H1 (cell line): ENCODE results near the gene SFXN4. TPM values are rescaled to one million over a fixed set of nuclear protein-coding genes. Genes with fewer than 3 reads are reported as not detected.

ENCODE experiments used
- CTCF ChIA-PET: fragments of 300-600 bp; sonication (Branson Sonifier 250); formaldehyde crosslinking; loops from one replicate; lab custom pipeline; 2021; ENCODE audit not compliant: partially characterized antibody; lab: Charles Lee
- POLR2A ChIA-PET: fragments of 300-600 bp; sonication (Branson Sonifier 250); formaldehyde crosslinking; loops from one replicate; lab custom pipeline; 2021; ENCODE audit warnings: inconsistent platforms; ENCODE audit not compliant: partially characterized antibody; lab: Charles Lee
- DNase-seq, 2 experiments: peaks; one replicate each; pipeline versions ENCODE4 v3.0.0 to v3.0.0-alpha.2; 2010 to 2022; ENCODE audit warnings: low spot score in 2 of 2, low read depth in 1 of 2, mixed read lengths in 1 of 2
- FAIRE-seq: peaks from 2 replicates; lab custom pipeline; 2011; peaks lifted over from hg19 to GRCh38; lab: Jason Lieb, UNC
- H2AFZ ChIP-seq: 2 replicates; pipeline ENCODE4 v1.8.1; 2012; ENCODE audit warnings: low read length, inconsistent platforms
- H2AK5ac ChIP-seq: 2 replicates; pipeline ENCODE4 v1.6.1; 2013; ENCODE audit warnings: low read depth, low read length
- H2BK120ac ChIP-seq: replicated peaks from 2 replicates; pipeline ENCODE3; 2013; ENCODE audit warnings: low read depth, low read length, inconsistent platforms
- H2BK12ac ChIP-seq: 2 replicates; pipeline ENCODE4 v1.6.1; 2013; ENCODE audit warnings: low read depth, low read length
- H2BK15ac ChIP-seq: 2 replicates; pipeline ENCODE4 v1.6.1; 2013; ENCODE audit warnings: low read length
- H2BK20ac ChIP-seq: 2 replicates; pipeline ENCODE4 v1.6.1; 2013; ENCODE audit warnings: low read length
- H2BK5ac ChIP-seq: 2 replicates; pipeline ENCODE4 v1.6.1; 2013; ENCODE audit warnings: low read depth, low read length
- H3K14ac ChIP-seq: 2 replicates; pipeline ENCODE4 v1.6.1; 2013; ENCODE audit warnings: inconsistent platforms; ENCODE audit not compliant: insufficient read length
- H3K18ac ChIP-seq: 2 replicates; pipeline ENCODE4 v1.6.1; 2013; ENCODE audit warnings: low read length; ENCODE audit errors: extremely low read depth
- H3K23ac ChIP-seq: 2 replicates; pipeline ENCODE4 v1.6.1; 2013; ENCODE audit warnings: inconsistent platforms; ENCODE audit not compliant: insufficient read length
- H3K23me2 ChIP-seq: 2 replicates; pipeline ENCODE4 v1.6.1; 2013; ENCODE audit warnings: low read depth, low read length
- H3K27ac ChIP-seq: 2 replicates; pipeline ENCODE4 v1.6.1; 2011; ENCODE audit warnings: low read depth, low read length, inconsistent platforms
- H3K27me3 ChIP-seq, 4 experiments: replicated peaks in 1 of 4; 1 replicate in 1 of 4; 2 replicates in 3 of 4; pipeline versions ENCODE4 v1.6.1 to v1.8.1; 2011 to 2013; ENCODE audit warnings: low read length in 3 of 4, mild to moderate bottlenecking in 3 of 4, inconsistent platforms in 2 of 4, mixed read lengths in 2 of 4, moderate library complexity in 1 of 4; ENCODE audit not compliant: control insufficient read depth in 3 of 4, insufficient read depth in 3 of 4; ENCODE audit errors: extremely low read depth in 1 of 4
- H3K36me3 ChIP-seq, 4 experiments: 2 replicates each; pipeline versions ENCODE4 v1.6.1 to v1.8.1; 2011 to 2013; ENCODE audit warnings: mild to moderate bottlenecking in 4 of 4, low read length in 3 of 4, moderate library complexity in 2 of 4, control low read depth in 1 of 4, inconsistent platforms in 1 of 4; ENCODE audit not compliant: insufficient read depth in 4 of 4, control insufficient read depth in 2 of 4
- H3K4ac ChIP-seq: replicated peaks from 2 replicates; pipeline ENCODE3; 2013; ENCODE audit warnings: low read length, low read depth, mixed read lengths, inconsistent platforms; ENCODE audit not compliant: insufficient read length
- H3K4me1 ChIP-seq, 4 experiments: replicated peaks in 1 of 4; 1 replicate in 1 of 4; 2 replicates in 3 of 4; pipeline versions ENCODE4 v1.6.1 to v1.8.1; 2011 to 2013; ENCODE audit warnings: low read length in 3 of 4, inconsistent platforms in 2 of 4, mixed read lengths in 1 of 4; ENCODE audit not compliant: insufficient read depth in 4 of 4, control insufficient read depth in 3 of 4
- H3K4me2 ChIP-seq, 2 experiments: 2 replicates each; pipeline versions ENCODE4 v1.6.1 to v1.8.1; 2011 to 2013; ENCODE audit warnings: low read depth in 2 of 2, low read length in 2 of 2, control low read depth in 1 of 2, inconsistent platforms in 1 of 2, mild to moderate bottlenecking in 1 of 2; ENCODE audit not compliant: insufficient read depth in 1 of 2
- H3K4me3 ChIP-seq, 4 experiments: fragments of 200-600, 300-600 bp in 1 of 4; sonication (generic), shearing (Covaris generic), sonication (Bioruptor Twin) in 1 of 4; 2 replicates each; pipeline versions ENCODE4 v1.5.1 to v1.8.1; 2011 to 2016; ENCODE audit warnings: low read length in 4 of 4, low read depth in 3 of 4, control low read depth in 2 of 4, inconsistent platforms in 2 of 4, mild to moderate bottlenecking in 2 of 4, mixed read lengths in 1 of 4, moderate library complexity in 1 of 4; ENCODE audit not compliant: insufficient read depth in 2 of 4; ENCODE audit errors: extremely low read depth in 1 of 4
- H3K56ac ChIP-seq: replicated peaks from 2 replicates; pipeline ENCODE3; 2013; ENCODE audit warnings: low read depth, mild to moderate bottlenecking, mixed read lengths, low read length, inconsistent platforms; ENCODE audit not compliant: insufficient read length
- H3K79me1 ChIP-seq: 2 replicates; pipeline ENCODE4 v1.6.1; 2013; ENCODE audit warnings: low read depth, low read length, control low read depth
- H3K79me2 ChIP-seq, 2 experiments: 2 replicates each; pipeline versions ENCODE4 v1.6.1 to v1.8.1; 2012 to 2013; ENCODE audit warnings: low read length in 2 of 2, mild to moderate bottlenecking in 2 of 2, inconsistent platforms in 1 of 2; ENCODE audit not compliant: insufficient read depth in 2 of 2, control insufficient read depth in 1 of 2
- H3K9ac ChIP-seq, 4 experiments: replicated peaks in 1 of 4; 1 replicate in 1 of 4; 2 replicates in 3 of 4; pipeline versions ENCODE4 v1.6.1 to v1.8.1; 2011 to 2013; ENCODE audit warnings: low read depth in 3 of 4, low read length in 3 of 4, control low read depth in 2 of 4, mild to moderate bottlenecking in 2 of 4, moderate library complexity in 2 of 4, inconsistent platforms in 1 of 4; ENCODE audit errors: extremely low read depth in 1 of 4
- H3K9me3 ChIP-seq, 2 experiments: 2 replicates each; pipeline versions ENCODE4 v1.6.1 to v1.8.1; 2012 to 2013; ENCODE audit warnings: mild to moderate bottlenecking in 2 of 2, moderate library complexity in 2 of 2, control low read depth in 1 of 2, inconsistent platforms in 1 of 2, low read depth in 1 of 2, low read length in 1 of 2, mixed read lengths in 1 of 2; ENCODE audit not compliant: insufficient read depth in 2 of 2
- H4K20me1 ChIP-seq, 2 experiments: replicated peaks in 1 of 2; 2 replicates each; pipeline versions ENCODE3 to v1.8.1; 2011 to 2013; ENCODE audit warnings: inconsistent platforms in 2 of 2, low read length in 2 of 2, mild to moderate bottlenecking in 1 of 2; ENCODE audit not compliant: insufficient read depth in 2 of 2, control insufficient read depth in 1 of 2
- H4K5ac ChIP-seq: 2 replicates; pipeline ENCODE4 v1.6.1; 2013; ENCODE audit warnings: low read length, low read depth, mixed read lengths, inconsistent platforms; ENCODE audit not compliant: insufficient read length
- H4K8ac ChIP-seq: 2 replicates; pipeline ENCODE4 v1.8.0; 2013; ENCODE audit warnings: mild to moderate bottlenecking, moderate library complexity, low read length, inconsistent platforms; ENCODE audit not compliant: insufficient read depth; ENCODE audit errors: extremely low read depth
- H4K91ac ChIP-seq: replicated peaks from 2 replicates; pipeline ENCODE3; 2013; ENCODE audit warnings: low read length, mixed read lengths, inconsistent platforms; ENCODE audit not compliant: insufficient read length
- CBX8 ChIP-seq: fragments of 300-800, 300-1000 bp; sonication (generic); IDR thresholded peaks from 2 replicates; pipeline ENCODE4 v1.7.1; 2016; ENCODE audit warnings: low read depth, low read length, borderline replicate concordance
- TAF1 ChIP-seq: IDR thresholded peaks from 2 replicates; pipeline ENCODE4 v1.6.1; 2011; ENCODE audit warnings: mild to moderate bottlenecking, low read depth, low read length
- YY1 ChIP-seq: IDR thresholded peaks from 2 replicates; pipeline ENCODE4 v1.6.1; 2011; ENCODE audit warnings: low read depth, mild to moderate bottlenecking, low read length
- WGBS, 2 experiments: shearing (Covaris generic) in 1 of 2; methylation state at CpG; one replicate each; pipeline versions ENCODE4 v1.1.6 to v1.1.7; 2013 to 2015; ENCODE audit warnings: low lambda C conversion rate in 2 of 2, mixed read lengths in 2 of 2, inconsistent platforms in 1 of 2, low coverage in 1 of 2, missing lambda C conversion rate in 1 of 2; ENCODE audit not compliant: insufficient replicate concordance in 2 of 2, insufficient coverage in 1 of 2, insufficient read length in 1 of 2; ENCODE audit errors: extremely low coverage in 1 of 2, missing lambda C conversion rate in 1 of 2; 5-methylcytosine and 5-hydroxymethylcytosine counted together
- polyA plus RNA-seq, 7 experiments: library from polyadenylated mRNA; depleted of rRNA in 3 of 7; stranded (reverse) in 5 of 7; unstranded in 2 of 7; fragments of >200 nt in 5 of 7; fragments of 200-250 nt in 2 of 7; gene quantifications; 1 replicate in 5 of 7; 2 replicates in 1 of 7; 4 replicates in 1 of 7; pipeline versions ENCODE4 v1.2.1 to v1.2.3, GENCODE V29; 2011 to 2013; ENCODE audit warnings: missing spikeins in 2 of 7, mixed read lengths in 2 of 7
- total RNA-seq: library from RNA; stranded (reverse); fragmentation: NEBNext Ultra II Directional; extraction: Animal tissue kit (Norgen Biotek cat#: 25700); gene quantifications from 2 replicates; pipeline ENCODE4 v1.2.1, GENCODE V29; 2021
- TF ChIP-seq, protein P1 (sequence below): IDR thresholded peaks from 2 replicates; pipeline ENCODE4 v1.6.1; 2011; ENCODE audit warnings: low read depth, mild to moderate bottlenecking, low read length; ENCODE audit not compliant: insufficient read depth

Gene SFXN4
- total and polyA plus RNA-seq, 2 of the 8 experiments (the other 6 are each of a cell fraction or from before 2014, with no cell fraction given): 15.4 to 21.6 TPM

DNA sequence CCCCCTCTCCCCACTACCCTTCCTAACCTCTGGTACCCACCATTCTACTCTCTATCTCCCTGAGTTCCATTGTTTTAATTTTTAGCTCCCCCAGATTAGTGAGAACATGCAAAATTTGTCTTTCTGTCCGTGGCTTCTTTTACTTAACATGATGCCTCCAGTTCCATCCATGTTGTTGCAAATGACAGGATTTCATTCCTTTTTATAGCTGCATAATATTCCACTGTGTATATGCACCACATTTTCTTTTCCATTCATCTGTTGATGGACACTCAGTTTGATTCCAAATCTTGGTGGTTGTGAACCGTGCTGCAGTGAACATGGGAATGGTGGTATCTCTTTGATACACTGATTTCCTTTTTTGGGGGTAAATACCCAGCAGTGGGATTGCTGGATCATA, 39.6 kb downstream of the SFXN4 start:
- Histone ChIP-seq H3K23ac (no peak overlapping the region), H2AK5ac (no peak overlapping the region), H3K4ac (no peak overlapping the region), H4K20me1 (no peaks in the 10 kb centered on the region), H3K79me1 (no peaks in the 10 kb centered on the region), H2BK15ac (no peak overlapping the region), H4K91ac (no peak overlapping the region), H3K56ac (no peak overlapping the region), H4K8ac (no peak overlapping the region), H2AFZ (no peak overlapping the region), H3K27ac (no peak overlapping the region), H2BK20ac (no peak overlapping the region), H3K27me3 (no peaks in the 10 kb centered on the region), H3K14ac (no peak overlapping the region), H3K4me1 (no peaks in the 10 kb centered on the region), H3K4me2 (no peak overlapping the region), H2BK12ac (no peak overlapping the region), H4K5ac (no peak overlapping the region), H3K23me2 (no peaks in the 10 kb centered on the region), H2BK5ac (no peak overlapping the region), H3K9ac (no peak overlapping the region), H2BK120ac (no peak overlapping the region), H3K18ac (no peak overlapping the region), H3K9me3 (no peaks in the 10 kb centered on the region), H3K79me2 (no peaks in the 10 kb centered on the region), H3K36me3 (peaks cover 17 to 66% (median 44%) of the 10 kb centered on the region in 4 experiments), H3K4me3 (no peak overlapping the region)
- 89% methylated on average over 2 of the region's 2 CpGs; no CpG with 5 or more reads in 1 of the 2 experiments for WGBS, 2 experiments
- ChIA-PET CTCF (interaction anchor here (1.0 to 1.4 kb wide), 2 partner anchors 59 to 365 kb away, joined by 3 read pairs; no protein-coding TSS in a partner anchor), POLR2A (no interaction called here)
- DNase-seq: no peak
- no peak for FAIRE-seq
- TF ChIP-seq, protein P1, sequence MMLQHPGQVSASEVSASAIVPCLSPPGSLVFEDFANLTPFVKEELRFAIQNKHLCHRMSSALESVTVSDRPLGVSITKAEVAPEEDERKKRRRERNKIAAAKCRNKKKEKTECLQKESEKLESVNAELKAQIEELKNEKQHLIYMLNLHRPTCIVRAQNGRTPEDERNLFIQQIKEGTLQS: no peak
- TF ChIP-seq TAF1: no peak
- TF ChIP-seq YY1: no peak
- TF ChIP-seq CBX8: no peak
